Posterior cingulate gyrus (tissue), 11 donors: ENCODE measurements around the gene CLRN3.

ENCODE experiments used
- DNase-seq, 10 donors: peaks; one replicate each; pipeline versions ENCODE4 v3.0.0 to v3.0.0-alpha.2; 2020 to 2021; ENCODE audit warnings: mixed read lengths in 3 of 10
- intact Hi-C: fragments of 100-400 bp; cut with DNase I; formaldehyde crosslinking; loops from one replicate; pipeline ENCODE4 v1.15.1; 2023

Gene CLRN3

GRCh38 chr10:127853868-127854768 is 38.6 kb downstream of the CLRN3 start:
- peak; percentile 54 to 97 (median 78) for DNase-seq
- intact Hi-C loops, result loop anchor here (1.0 kb wide), 1 partner anchor 139 kb away; no protein-coding TSS in a partner anchor

DNA sequence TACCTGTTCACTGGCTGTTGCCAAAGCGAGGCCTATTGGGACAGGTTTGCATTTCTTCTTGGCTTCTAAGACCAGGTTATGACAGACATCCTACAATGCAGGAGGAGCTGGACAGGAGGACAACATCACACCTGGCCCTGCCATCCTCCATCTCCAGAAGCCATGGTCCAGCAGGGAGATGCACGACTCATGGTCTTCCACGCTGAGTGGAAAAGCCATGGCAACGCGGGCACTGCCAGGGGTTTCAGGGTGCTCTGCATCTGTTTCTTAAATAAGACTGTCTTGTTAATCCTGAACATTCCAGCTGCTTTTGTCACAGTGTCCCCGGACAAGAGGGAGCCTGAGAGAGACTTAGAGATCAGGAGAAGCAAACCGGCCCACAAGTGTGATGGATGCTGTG is 40.3 kb downstream of the CLRN3 start:
- intact Hi-C loops, result no loop called here
- no peak for DNase-seq

DNA sequence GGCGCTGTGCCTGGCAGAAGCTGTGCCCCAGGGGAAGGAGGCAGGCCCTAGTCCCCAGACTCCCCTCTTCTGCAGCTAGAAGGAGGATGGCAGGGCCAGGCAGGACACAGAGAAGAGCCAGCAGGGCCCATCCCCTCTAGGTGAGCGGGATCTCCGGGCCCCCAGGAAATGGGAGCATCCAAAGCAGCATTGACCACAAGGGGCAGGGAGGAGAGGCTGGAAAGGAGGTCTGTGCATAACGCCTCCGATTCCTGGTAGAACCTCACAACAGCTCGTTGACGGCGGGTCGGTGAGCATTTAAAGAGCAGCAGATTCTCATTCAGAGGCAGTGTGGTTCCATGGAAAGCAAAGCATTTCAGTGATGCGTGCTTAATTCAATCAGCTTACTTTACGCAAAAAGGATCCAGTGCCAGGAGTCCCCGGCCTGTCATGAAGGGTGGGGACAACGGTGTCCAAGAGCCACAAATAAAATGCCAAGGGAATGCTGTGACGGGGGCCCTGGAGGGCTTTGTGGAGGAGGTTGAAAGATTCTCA is 41.0 kb downstream of the CLRN3 start:
- peak in 1 of 10 donors; percentile 10 for DNase-seq
- intact Hi-C loops, result no loop called here

- intact Hi-C loops, result no loop called here
- no peak for DNase-seq
These were observed 41.8 kb downstream of the CLRN3 start for GRCh38 chr10:127850944-127851343.

DNA sequence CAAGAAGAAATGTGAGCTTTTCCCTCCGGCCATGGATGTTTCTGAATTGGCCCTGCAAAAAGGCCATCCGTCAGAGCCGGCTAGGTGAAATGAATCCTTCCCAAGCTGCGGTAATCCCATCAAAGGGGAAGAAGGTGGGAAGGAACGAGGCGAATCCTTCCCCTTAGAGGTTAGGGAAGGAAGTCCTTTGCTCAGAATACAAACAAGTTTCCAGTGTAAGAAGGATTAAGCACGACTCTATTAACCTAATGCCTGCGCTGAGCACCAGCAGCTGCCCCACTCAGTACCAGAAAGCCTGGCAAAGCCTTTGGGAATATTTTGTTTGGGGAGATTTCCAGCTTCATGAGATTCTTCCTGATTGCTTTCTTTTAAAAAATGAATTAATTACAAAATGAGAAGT is 42.8 kb downstream of the CLRN3 start:
- DNase-seq, result no peak

DNA sequence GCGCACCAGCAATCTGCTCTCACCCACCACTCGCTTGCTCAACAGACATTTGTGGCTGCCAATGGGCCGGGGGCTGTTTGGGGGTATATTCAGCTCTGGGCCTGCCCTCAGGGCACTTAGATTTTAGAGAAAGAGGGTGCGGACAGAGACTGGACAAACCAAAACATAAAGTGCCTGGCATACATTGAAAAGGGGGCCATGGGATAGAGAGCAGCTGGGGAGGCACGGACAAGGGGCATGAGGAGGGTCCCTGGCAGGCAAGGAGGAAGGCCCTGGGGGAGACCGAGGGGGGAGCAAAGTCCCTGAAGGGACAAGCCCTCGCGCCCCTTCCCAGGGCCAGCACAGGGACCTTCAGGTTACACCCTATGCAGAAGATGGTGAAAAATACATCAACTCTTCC is 43.5 kb downstream of the CLRN3 start:
- peak in 1 of 10 donors; percentile 7 for DNase-seq
- intact Hi-C loops, result no loop called here

More for the DNA sequence above, 42.8 kb downstream of the CLRN3 start:
- intact Hi-C loops, result no loop called here

- DNase-seq, result no peak
- intact Hi-C loops, result no loop called here
These were observed 44.5 kb downstream of the CLRN3 start for GRCh38 chr10:127848226-127848625.

GRCh38 chr10:127845756-127846155 is 47.0 kb downstream of the CLRN3 start:
- no peak for DNase-seq
- intact Hi-C loops, result no loop called here

DNA sequence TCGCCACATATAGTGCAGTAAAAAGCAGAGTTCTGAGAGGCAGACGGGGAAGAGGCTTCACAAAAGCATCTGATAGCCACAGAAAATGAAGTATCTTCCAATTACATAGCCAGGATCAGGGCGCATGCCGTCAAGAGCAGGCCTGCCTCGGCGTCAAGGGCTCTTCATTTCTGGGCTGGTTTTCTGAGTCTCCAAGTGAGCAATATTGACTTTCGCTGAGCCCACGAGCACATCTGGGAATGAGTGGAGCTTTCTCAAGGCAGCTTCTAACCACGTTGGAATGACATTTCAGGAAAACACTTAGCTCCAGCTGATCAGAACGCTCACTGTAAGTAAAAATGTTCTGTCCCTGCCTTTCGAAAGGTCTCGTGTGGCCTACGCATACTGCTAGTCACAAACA is 51.9 kb downstream of the CLRN3 start:
- intact Hi-C loops, result no loop called here
- no peak for DNase-seq

- intact Hi-C loops, result no loop called here
- DNase-seq, result no peak
These were observed 55.8 kb downstream of the CLRN3 start for GRCh38 chr10:127836966-127837365.

DNA sequence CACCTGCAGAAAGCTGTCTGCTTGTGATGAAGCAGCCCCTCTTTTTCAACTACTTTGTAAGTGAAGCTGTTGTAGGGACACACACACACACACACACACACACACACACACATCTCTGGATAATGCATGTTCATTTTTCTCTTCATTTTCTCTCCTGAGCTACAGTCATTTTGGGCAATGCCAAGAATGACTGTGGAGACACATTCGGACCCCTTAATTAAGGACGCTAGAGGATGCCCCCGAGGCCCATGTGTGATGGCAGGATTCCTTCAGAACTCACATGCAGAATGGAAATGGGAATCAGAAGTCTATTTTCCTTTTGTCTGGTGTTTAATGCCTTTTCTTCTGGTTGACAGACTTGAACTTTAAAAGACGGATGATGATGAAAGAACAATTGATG is 56.6 kb downstream of the CLRN3 start:
- no peak for DNase-seq
- intact Hi-C loops, result no loop called here

DNA sequence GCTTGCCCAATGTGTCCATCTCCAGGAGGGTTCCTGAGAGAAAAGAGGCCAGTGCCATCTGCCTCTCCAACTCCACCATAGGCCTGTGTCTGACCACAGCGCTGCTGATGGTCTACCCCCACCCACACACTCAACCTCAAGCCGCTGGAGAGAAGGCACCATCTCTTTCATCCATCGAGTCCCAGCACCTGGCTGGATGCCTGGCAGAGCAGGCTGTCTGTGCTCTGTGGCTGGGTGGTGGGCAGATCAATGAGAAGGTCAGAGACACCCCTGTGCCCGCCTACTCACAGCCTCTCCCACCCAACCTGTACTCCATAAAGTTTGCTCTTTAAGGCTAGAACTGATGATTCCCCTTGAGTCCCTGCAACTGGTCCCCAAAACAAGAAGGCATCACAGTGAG is 58.0 kb downstream of the CLRN3 start:
- DNase-seq, result peak in 1 of 10 donors; percentile 71
- intact Hi-C loops, result no loop called here

DNA sequence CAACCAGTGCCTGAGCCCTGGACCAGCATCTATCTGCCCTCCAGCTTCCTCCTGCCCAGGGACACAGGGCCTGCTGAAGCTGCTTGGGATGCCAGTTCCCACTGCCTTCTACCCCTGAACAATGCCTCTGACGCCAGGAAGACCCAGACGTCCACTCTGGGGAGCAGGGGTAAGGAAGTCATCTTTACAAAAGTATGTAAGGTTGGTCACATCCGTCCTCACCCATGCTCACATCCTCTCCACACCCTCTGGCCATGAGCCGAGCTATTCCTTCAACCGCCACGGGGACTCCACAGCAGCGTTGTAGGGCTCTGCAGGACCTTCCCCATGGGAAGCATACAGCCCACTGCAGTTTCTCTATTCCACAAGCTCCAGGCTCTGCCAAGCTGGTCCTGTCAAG is 58.5 kb downstream of the CLRN3 start:
- intact Hi-C loops, result no loop called here

DNA sequence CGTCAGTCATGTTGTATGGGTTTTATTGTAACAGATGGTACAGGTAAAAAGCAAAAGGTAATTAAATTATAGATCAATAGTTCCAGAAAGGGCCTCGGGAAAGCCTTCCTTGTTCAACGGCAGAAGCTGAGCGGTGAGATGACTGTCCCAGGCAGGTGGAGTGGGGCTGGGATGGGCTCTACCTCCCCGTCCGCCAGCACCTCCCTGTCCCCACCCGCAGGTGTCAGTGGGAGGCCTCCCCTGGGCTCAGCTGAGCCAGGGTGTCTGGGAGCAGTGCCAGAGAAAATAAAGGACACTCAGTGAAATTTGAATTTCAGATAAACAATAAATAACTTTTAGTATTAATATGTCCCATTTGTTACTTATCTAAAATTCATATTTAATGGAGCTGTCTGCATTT is 58.9 kb downstream of the CLRN3 start:
- DNase-seq, result peak in 1 of 10 donors; percentile 55
- intact Hi-C loops, result no loop called here

More for the DNA sequence above, 58.5 kb downstream of the CLRN3 start:
- peak in 1 of 10 donors; percentile 63 for DNase-seq

DNA sequence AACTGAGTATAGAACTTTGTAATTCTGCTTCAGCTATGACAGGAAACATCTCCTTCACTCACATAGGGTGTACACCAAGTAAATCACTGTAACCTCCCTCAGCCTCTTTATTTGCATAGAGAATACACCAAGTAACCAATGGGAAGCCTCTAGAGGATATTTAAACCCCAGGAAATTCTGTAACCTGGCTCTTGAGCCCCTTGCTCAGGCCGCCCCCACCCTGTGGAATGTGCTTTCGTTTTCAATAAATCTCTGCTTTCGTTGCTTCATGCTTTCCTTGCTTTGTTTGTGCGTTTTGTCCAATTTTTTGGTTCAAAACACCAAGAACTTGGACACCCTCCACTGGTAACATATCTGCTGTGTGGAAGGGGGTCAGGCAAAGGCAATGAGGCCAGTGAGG is 60.2 kb downstream of the CLRN3 start:
- intact Hi-C loops, result no loop called here
- DNase-seq, result no peak

DNA sequence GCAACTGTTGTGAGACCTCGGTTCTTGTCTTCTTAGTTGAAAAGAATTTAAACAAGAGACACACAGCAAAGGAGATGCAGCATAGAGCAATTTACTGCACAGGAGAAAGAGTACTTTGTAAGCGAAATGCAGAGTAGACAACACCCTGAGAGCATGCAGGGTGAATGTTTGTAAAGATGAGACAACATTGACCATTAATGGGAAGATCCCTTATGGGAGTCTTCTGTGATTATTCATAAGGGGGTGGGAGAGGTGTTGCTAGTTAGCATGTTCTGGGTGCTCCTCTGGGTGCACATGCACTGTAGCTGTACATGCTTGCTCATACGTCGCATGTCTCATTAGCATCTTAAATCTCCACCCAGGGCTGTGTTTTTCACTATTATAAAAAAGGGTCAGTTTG is 62.3 kb downstream of the CLRN3 start:
- intact Hi-C loops, result no loop called here
- DNase-seq, result no peak
